ENCODE results near the gene HCFC1R1.

Gene HCFC1R1

GRCh38 chr16:3035972-3036725, 12.4 kb upstream of the HCFC1R1 start:
- in situ Hi-C loops (cut with MboI; ENCODE audit: low sequenced_read_pairs): no loop called here

- in situ Hi-C loops (cut with MboI; ENCODE audit: low sequenced_read_pairs): no loop called here
These were observed 11.7 kb upstream of the HCFC1R1 start for GRCh38 chr16:3035289-3035971.

- in situ Hi-C loops (cut with MboI; ENCODE audit: low sequenced_read_pairs): no loop called here
These were observed 8.9 kb upstream of the HCFC1R1 start for GRCh38 chr16:3032624-3033023.

GRCh38 chr16:3030222-3031212, 6.8 kb upstream of the HCFC1R1 start:
- in situ Hi-C loops (cut with MboI; ENCODE audit: low sequenced_read_pairs): no loop called here

GRCh38 chr16:3029491-3030221, 5.9 kb upstream of the HCFC1R1 start:
- in situ Hi-C loops (cut with MboI; ENCODE audit: low sequenced_read_pairs): no loop called here

GRCh38 chr16:3028716-3029319, 5.1 kb upstream of the HCFC1R1 start:
- in situ Hi-C loops (cut with MboI; ENCODE audit: low sequenced_read_pairs): no loop called here

- in situ Hi-C loops (cut with MboI; ENCODE audit: low sequenced_read_pairs): no loop called here
These were observed 4.4 kb upstream of the HCFC1R1 start for GRCh38 chr16:3027983-3028715.

GRCh38 chr16:3027489-3027795, 3.7 kb upstream of the HCFC1R1 start:
- in situ Hi-C loops (cut with MboI; ENCODE audit: low sequenced_read_pairs): no loop called here

GRCh38 chr16:3026609-3027488, 3.1 kb upstream of the HCFC1R1 start:
- in situ Hi-C loops (cut with MboI; ENCODE audit: low sequenced_read_pairs): no loop called here

GRCh38 chr16:3026003-3026378, 2.2 kb upstream of the HCFC1R1 start:
- in situ Hi-C loops (cut with MboI; ENCODE audit: low sequenced_read_pairs): no loop called here

GRCh38 chr16:3025032-3026002, 1.6 kb upstream of the HCFC1R1 start:
- in situ Hi-C loops (cut with MboI; ENCODE audit: low sequenced_read_pairs): no loop called here

GRCh38 chr16:3023415-3023668, 400 bp downstream of the HCFC1R1 start:
- in situ Hi-C loops (cut with MboI; ENCODE audit: low sequenced_read_pairs): no loop called here

GRCh38 chr16:3022684-3023414, 893 bp downstream of the HCFC1R1 start:
- in situ Hi-C loops (cut with MboI; ENCODE audit: low sequenced_read_pairs): no loop called here

GRCh38 chr16:3022208-3022683, 1.5 kb downstream of the HCFC1R1 start:
- in situ Hi-C loops (cut with MboI; ENCODE audit: low sequenced_read_pairs): no loop called here

GRCh38 chr16:3021449-3022207, 2.1 kb downstream of the HCFC1R1 start:
- in situ Hi-C loops (cut with MboI; ENCODE audit: low sequenced_read_pairs): no loop called here

All from HL-60/S4 treated with retinoic acid at 250 ng/mL for 4 days and 3 days (cell line).